Mucosa of descending colon (tissue), 3 donors: Measurements from ENCODE around the gene NVL. TPM values are rescaled to one million over a fixed set of nuclear protein-coding genes. Genes with fewer than 3 reads are reported as not detected.
A peak's percentile ranks its signal among the peaks of the same experiment; 100 is the strongest.

Experiments used
- ATAC-seq: fragments of 200-7000 bp; cut with Tn5 transposase; one replicate; pipeline ENCODE4 v1.9.1; 2020; ENCODE audit warnings: mild to moderate bottlenecking, moderate library complexity
- DNase-seq, 3 donors: peaks; one replicate each; pipeline ENCODE4 v3.0.0-alpha.2; 2020
- H3K36me3 ChIP-seq: fragments of 200-600 bp; one replicate; pipeline ENCODE4 v1.8.0; 2021; ENCODE audit warnings: low read depth, mild to moderate bottlenecking
- H3K4me1 ChIP-seq: fragments of 200-600 bp; one replicate; pipeline ENCODE4 v1.8.0; 2021; ENCODE audit warnings: low read depth, mild to moderate bottlenecking
- H3K4me3 ChIP-seq: fragments of 200-600 bp; one replicate; pipeline ENCODE4 v1.8.0; 2021; ENCODE audit warnings: mild to moderate bottlenecking
- H3K9me3 ChIP-seq: fragments of 200-600 bp; one replicate; pipeline ENCODE4 v1.8.0; 2021; ENCODE audit warnings: mild to moderate bottlenecking
- intact Hi-C, 2 donors: fragments of 100-400 bp; cut with DNase I in 1 of 2; cut with micrococcal nuclease in 1 of 2; formaldehyde crosslinking; loops; one replicate each; pipeline versions ENCODE4 v1.11.0 to v1.11.1; 2022; cut with DNase I, micrococcal nuclease
- total RNA-seq, 3 donors: library from RNA; stranded (reverse); fragmentation: NEBNext Ultra II Directional in 2 of 3; extraction: Animal tissue kit (Norgen Biotek cat#: 25700) in 2 of 3; gene quantifications; one replicate each; pipeline versions ENCODE4 v1.2.1 to v1.2.4, GENCODE V29; 2021 to 2023
- TF ChIP-seq, protein P1 (sequence below): fragments of 200-600 bp; IDR thresholded peaks from one replicate; pipeline ENCODE4 v1.8.0; 2022; ENCODE audit warnings: antibody characterized with exemption, mild to moderate bottlenecking
- donor health status: DM: no; HTN: no; CAD: no; lungs with moderate emphysema.
- donor health status: DM: no; HTN: no; CAD: no.
- donor health status: DM: no; HTN: yes; CAD: no.

The NVL gene
- total RNA-seq, 3 donors from 2014 or later: 32.2 to 45.6 (median 34.7) TPM

DNA sequence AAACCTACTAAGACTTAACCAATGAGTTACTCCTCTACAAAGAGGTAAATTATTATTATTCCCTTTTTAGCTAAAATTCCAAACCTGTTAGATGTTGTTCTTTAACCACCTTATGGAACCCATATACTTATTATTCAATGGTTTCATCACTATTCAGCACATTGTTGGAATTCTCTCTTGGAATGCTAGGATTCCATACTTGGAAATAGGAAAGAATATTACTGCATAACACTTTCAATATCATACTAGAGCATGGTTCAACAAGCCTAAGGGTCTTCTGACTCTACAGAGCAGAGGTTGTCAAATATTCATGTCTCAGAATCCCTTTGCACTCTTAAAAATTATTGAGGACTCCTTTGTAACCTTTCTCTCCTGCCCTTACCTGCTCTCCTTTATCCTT, 77.5 kb downstream of the NVL start:
- H3K9me3 ChIP-seq: no peaks in the 10 kb centered on the region
- no peaks in the 10 kb centered on the region for H3K36me3 ChIP-seq
- no peak overlapping the region for H3K4me3 ChIP-seq
- no peaks in the 10 kb centered on the region for H3K4me1 ChIP-seq
- TF ChIP-seq, protein P1, sequence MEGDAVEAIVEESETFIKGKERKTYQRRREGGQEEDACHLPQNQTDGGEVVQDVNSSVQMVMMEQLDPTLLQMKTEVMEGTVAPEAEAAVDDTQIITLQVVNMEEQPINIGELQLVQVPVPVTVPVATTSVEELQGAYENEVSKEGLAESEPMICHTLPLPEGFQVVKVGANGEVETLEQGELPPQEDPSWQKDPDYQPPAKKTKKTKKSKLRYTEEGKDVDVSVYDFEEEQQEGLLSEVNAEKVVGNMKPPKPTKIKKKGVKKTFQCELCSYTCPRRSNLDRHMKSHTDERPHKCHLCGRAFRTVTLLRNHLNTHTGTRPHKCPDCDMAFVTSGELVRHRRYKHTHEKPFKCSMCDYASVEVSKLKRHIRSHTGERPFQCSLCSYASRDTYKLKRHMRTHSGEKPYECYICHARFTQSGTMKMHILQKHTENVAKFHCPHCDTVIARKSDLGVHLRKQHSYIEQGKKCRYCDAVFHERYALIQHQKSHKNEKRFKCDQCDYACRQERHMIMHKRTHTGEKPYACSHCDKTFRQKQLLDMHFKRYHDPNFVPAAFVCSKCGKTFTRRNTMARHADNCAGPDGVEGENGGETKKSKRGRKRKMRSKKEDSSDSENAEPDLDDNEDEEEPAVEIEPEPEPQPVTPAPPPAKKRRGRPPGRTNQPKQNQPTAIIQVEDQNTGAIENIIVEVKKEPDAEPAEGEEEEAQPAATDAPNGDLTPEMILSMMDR: no peak
- no peak for DNase-seq
- no peak for ATAC-seq
- intact Hi-C loops: loop anchor here in 1 of 2 donors (10.0 kb wide), 1 partner anchor 82 kb away; the partner anchor contains the start of gene NVL

DNA sequence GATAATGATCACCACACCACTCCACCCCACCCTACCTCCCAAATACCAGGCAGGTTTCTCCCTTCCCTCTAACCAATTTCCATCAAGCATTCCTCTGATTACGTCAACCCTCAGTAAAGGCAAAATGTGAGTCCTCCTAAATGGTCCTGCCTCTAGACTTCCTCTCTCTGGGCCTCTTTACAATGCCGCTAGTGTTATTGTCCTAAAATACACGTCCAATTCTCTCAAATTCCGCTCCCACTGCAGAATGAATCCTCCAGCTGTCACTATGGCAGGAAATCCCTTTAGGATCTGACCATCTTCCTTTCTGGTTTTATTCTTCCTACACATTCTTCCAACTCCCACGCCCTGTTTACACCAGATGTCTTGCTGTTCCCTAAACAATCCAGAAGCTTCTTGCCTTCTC, 78.2 kb downstream of the NVL start:
- Histone ChIP-seq H3K36me3 (no peaks in the 10 kb centered on the region), H3K4me3 (no peak overlapping the region), H3K9me3 (no peaks in the 10 kb centered on the region), H3K4me1 (no peaks in the 10 kb centered on the region)
- no peak for ATAC-seq
- intact Hi-C loops: loop anchor here in 1 of 2 donors (10.0 kb wide), 1 partner anchor 83 kb away; the partner anchor contains the start of gene NVL
- TF ChIP-seq, protein P1: no peak
- no peak for DNase-seq

DNA sequence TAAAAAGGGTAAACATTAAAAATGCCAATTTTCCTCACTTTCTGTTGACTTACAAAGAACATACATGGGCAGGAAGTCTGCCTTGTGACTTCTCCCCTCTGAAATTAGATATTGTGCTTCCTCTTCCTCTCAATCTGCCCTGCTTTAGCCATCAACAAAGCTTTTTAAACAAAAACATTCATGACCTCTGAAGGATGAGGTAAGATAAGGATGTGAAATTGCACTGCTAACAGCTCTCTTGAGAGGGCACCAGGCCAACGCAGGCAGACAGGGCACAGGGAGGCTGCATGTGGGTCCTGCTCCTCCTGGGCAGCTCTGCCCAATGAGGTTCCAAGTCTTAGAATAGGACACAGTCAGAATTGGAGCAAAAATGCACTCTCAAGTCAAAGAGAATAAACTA, 84.8 kb downstream of the NVL start:
- intact Hi-C loops: no loop called here
- Histone ChIP-seq H3K36me3 (no peaks in the 10 kb centered on the region), H3K4me1 (peaks cover 4% of the 10 kb centered on the region), H3K4me3 (no peak overlapping the region), H3K9me3 (no peaks in the 10 kb centered on the region)
- TF ChIP-seq, protein P1: no peak
- ATAC-seq: peak; percentile 93
- peak; percentile 60 to 72 (median 62) for DNase-seq

DNA sequence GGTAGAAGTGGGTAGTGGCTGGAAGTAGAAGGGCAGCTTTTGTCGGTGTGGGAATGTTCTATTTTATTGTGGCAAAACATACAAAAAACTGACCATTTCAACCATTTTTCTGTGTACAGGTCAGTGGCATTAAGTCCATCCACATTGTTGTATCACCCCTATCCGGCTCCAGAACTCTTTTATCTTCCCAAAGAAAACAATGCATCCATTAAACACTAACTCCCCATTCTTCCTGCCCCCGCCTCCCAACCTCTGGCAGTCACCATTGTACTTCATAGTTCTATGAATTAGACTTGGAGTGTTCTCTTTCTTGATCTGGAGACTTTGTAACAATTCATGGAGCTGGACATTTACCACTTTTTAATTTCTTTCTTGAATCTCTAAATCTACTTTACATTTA, 91.2 kb downstream of the NVL start:
- no peaks in the 10 kb centered on the region for H3K4me1 ChIP-seq
- no peak for DNase-seq
- TF ChIP-seq, protein P1: no peak
- no peaks in the 10 kb centered on the region for H3K9me3 ChIP-seq
- intact Hi-C loops: no loop called here
- no peak overlapping the region for H3K4me3 ChIP-seq
- H3K36me3 ChIP-seq: peaks cover 4% of the 10 kb centered on the region
- ATAC-seq: no peak

DNA sequence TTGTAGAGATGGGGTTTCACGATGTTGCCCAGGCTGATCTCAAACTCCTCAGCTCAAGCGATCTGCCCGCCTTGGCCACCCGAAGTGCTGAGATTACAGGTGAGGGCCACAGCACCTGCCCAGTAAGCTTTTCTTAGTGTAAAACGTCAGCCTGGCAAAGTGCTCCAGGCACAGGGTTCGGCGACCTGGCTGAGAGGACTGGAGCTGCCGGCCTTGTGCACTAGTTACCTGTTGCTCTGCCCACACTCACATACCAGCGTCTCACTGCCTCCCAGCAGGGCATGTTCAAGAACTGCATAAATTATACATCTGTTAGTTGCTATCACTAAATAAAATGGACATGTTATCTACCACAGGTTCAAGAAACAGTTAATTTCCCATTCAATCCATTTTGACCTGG, 91.8 kb downstream of the NVL start:
- no peak for DNase-seq
- Histone ChIP-seq H3K4me3 (no peak overlapping the region), H3K9me3 (no peaks in the 10 kb centered on the region), H3K36me3 (peaks cover 4% of the 10 kb centered on the region), H3K4me1 (no peaks in the 10 kb centered on the region)
- ATAC-seq: no peak
- intact Hi-C loops: no loop called here
- TF ChIP-seq, protein P1: no peak
